Prostate gland (tissue), 2 donors: ENCODE data around the gene UBQLN1. TPM values are rescaled to one million over a fixed set of nuclear protein-coding genes. Genes with fewer than 3 reads are reported as not detected.

Experiments used
- DNase-seq: peaks from one replicate; pipeline ENCODE4 v3.0.0-alpha.2; 2019; ENCODE audit warnings: low spot score
- H3K27ac ChIP-seq, 2 donors: fragments of 200-600 bp; sonication (generic); 2 replicates each; pipeline ENCODE4 v1.5.1; 2017 to 2019
- H3K27me3 ChIP-seq: fragments of 200-600 bp; sonication (generic); replicated peaks from 2 replicates; pipeline ENCODE4 v1.5.1; 2019; ENCODE audit not compliant: insufficient read depth
- H3K36me3 ChIP-seq, 2 donors: fragments of 200-600 bp; sonication (generic); 1 replicate in 1 of 2; 2 replicates in 1 of 2; pipeline versions ENCODE4 v1.5.1 to v1.8.1; 2017 to 2019
- H3K4me1 ChIP-seq: fragments of 200-600 bp; sonication (generic); replicated peaks from 2 replicates; pipeline ENCODE4 v1.5.1; 2019
- H3K4me3 ChIP-seq, 2 donors: fragments of 200-600 bp; sonication (generic); 2 replicates each; pipeline ENCODE4 v1.5.1; 2017 to 2019
- H3K9me3 ChIP-seq: fragments of 200-600 bp; sonication (generic); 2 replicates; pipeline ENCODE4 v1.5.1; 2017
- POLR2A ChIP-seq: fragments of 450-650 bp; IDR thresholded peaks from one replicate; pipeline ENCODE4 v1.6.1; 2016; ENCODE audit warnings: antibody characterized with exemption, mild to moderate bottlenecking
- POLR2AphosphoS5 ChIP-seq: sonication (generic); formaldehyde crosslinking; IDR thresholded peaks from one replicate; pipeline ENCODE4 v1.6.1; 2017; ENCODE audit warnings: antibody characterized with exemption
- WGBS: methylation state at CpG from one replicate; pipeline ENCODE4 v1.1.5; 2018; 5-methylcytosine and 5-hydroxymethylcytosine counted together
- intact Hi-C: fragments of 100-400 bp; cut with DNase I; formaldehyde crosslinking; loops from one replicate; pipeline ENCODE4 v1.14.2; 2022
- total RNA-seq, 2 donors: library from RNA; depleted of rRNA; stranded (reverse); fragments of >200 nt; gene quantifications; one replicate each; pipeline ENCODE4 v1.1.0, GENCODE V29; 2016
- TF ChIP-seq, protein P1 (sequence below), 4 experiments: fragments of 200-600 bp in 2 of 4; fragments of 450-650 bp in 2 of 4; sonication (generic) in 2 of 4; IDR thresholded peaks; 1 replicate in 3 of 4; 2 replicates in 1 of 4; pipeline ENCODE4 v1.5.1; 2016 to 2019; ENCODE audit warnings: antibody characterized with exemption in 4 of 4, mild to moderate bottlenecking in 2 of 4, moderate library complexity in 2 of 4

The UBQLN1 gene
- total RNA-seq, 2 donors from 2014 or later: 106 to 155 TPM

DNA sequence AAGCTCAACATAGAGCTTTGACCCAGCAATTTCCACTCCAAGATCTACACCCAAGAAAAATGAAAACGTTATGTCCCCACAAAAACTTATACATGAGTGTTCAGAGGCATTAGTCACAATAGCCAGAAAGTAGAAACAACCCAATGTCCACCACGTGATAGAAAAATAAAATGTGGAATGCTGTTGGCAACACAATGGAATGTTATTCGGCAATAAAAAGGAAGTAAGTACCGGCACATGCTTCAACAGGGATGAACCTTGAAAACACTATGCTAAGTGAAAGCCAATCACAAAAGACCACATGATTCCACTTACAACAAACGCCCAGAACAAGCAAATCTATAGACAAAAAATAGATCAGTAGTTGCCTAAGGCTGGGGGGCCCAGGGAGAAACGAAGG is 6.0 kb downstream of the UBQLN1 start:
- intact Hi-C loops: no loop called here
- WGBS: 31% methylated on average over 6 of the region's 6 CpGs
- H3K36me3 ChIP-seq: no peaks in the 10 kb centered on the region
- no peaks in the 10 kb centered on the region for H3K9me3 ChIP-seq
- DNase-seq: no peak
- TF ChIP-seq, protein P1, sequence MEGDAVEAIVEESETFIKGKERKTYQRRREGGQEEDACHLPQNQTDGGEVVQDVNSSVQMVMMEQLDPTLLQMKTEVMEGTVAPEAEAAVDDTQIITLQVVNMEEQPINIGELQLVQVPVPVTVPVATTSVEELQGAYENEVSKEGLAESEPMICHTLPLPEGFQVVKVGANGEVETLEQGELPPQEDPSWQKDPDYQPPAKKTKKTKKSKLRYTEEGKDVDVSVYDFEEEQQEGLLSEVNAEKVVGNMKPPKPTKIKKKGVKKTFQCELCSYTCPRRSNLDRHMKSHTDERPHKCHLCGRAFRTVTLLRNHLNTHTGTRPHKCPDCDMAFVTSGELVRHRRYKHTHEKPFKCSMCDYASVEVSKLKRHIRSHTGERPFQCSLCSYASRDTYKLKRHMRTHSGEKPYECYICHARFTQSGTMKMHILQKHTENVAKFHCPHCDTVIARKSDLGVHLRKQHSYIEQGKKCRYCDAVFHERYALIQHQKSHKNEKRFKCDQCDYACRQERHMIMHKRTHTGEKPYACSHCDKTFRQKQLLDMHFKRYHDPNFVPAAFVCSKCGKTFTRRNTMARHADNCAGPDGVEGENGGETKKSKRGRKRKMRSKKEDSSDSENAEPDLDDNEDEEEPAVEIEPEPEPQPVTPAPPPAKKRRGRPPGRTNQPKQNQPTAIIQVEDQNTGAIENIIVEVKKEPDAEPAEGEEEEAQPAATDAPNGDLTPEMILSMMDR (IDR thresholded peaks at IDR 0.05): no peak
- TF ChIP-seq POLR2AphosphoS5 (peak; percentile 67), POLR2A (no peak)
- H3K27ac ChIP-seq: no peak overlapping the region
- no peaks in the 10 kb centered on the region for H3K27me3 ChIP-seq
- no peaks in the 10 kb centered on the region for H3K4me1 ChIP-seq
- H3K4me3 ChIP-seq: no peak overlapping the region

DNA sequence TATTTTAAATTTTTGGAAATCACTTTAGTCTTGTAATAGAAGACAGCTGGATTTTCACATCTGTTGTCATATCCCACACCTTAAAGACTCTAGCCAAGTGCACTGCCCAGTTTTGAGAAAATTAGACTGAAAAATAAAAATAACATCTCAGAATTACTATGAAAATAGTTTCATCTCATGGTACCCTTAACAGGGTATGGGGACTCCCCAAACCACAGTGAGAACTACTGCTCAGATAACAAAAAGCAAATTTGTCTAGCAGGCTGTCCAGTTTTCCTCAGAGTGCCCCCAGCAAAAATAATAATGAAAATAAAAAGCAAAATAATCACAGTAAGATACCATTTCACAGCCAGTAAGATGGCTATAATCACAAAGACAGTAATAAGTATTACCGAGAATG is 6.5 kb downstream of the UBQLN1 start:
- H3K27me3 ChIP-seq: no peaks in the 10 kb centered on the region
- intact Hi-C loops: no loop called here
- no peak for DNase-seq
- no peak overlapping the region for H3K4me3 ChIP-seq
- 95% methylated on average over 1 of the region's 1 CpG for WGBS
- H3K27ac ChIP-seq: no peak overlapping the region
- TF ChIP-seq, protein P1 (IDR thresholded peaks at IDR 0.05): no peak
- TF ChIP-seq POLR2AphosphoS5 (no peak), POLR2A (no peak)
- H3K36me3 ChIP-seq: no peaks in the 10 kb centered on the region
- H3K9me3 ChIP-seq: no peaks in the 10 kb centered on the region
- H3K4me1 ChIP-seq: no peaks in the 10 kb centered on the region

DNA sequence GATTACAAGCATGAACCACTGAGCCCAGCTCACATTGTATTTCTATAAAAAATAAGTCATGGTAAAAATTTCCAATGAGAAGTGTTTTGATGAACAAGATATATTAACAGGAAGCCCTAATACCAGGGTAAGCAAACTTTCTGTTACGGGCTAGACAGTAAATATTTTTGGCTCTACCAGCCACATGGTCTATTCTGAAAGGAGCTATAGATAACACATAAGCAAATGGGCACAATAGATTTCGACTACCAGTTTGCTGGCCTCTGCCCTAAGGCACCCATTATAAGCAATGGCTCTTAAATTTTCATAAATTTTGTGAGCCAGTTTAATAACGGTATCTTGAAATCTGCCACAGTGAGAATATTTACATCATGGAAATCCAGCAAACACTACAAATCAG is 8.1 kb downstream of the UBQLN1 start:
- WGBS: 83% methylated on average over 3 of the region's 3 CpGs
- no peaks in the 10 kb centered on the region for H3K36me3 ChIP-seq
- H3K4me1 ChIP-seq: no peaks in the 10 kb centered on the region
- H3K4me3 ChIP-seq: no peak overlapping the region
- TF ChIP-seq POLR2AphosphoS5 (no peak), POLR2A (no peak)
- TF ChIP-seq, protein P1 (IDR thresholded peaks at IDR 0.05): no peak
- no peak for DNase-seq
- H3K27ac ChIP-seq: no peak overlapping the region
- no peaks in the 10 kb centered on the region for H3K9me3 ChIP-seq
- intact Hi-C loops: no loop called here
- no peaks in the 10 kb centered on the region for H3K27me3 ChIP-seq

DNA sequence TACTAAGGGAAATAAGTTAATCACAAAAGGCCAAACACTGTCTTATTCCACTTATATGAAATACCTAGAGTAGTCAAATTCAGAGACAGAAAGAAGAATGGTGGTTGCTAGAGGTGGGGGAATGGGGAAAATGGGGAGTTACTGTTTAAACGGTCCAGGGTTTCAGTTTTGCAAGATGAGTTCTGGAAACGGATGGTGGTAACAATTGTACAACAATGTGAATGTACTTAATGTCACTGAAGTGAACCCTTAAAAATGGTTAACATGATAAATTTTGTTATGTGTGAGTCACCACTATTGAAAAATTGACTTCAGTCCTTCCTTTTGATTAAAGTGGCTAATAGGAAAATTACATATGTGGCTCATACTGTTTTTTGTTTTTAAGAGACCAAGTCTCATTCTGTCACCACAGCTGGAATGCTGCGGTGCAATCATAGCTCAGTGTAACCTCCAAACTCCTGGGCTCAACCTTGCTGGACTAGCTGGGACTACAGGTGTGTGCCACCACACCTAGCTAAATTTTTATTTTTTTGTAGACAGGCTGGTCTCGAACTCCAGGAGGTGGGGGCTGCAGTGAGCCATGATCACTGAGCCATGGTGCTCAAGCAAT is 8.7 kb downstream of the UBQLN1 start:
- DNase-seq: no peak
- WGBS: 67% methylated on average over 4 of the region's 4 CpGs
- H3K27ac ChIP-seq: no peak overlapping the region
- no peaks in the 10 kb centered on the region for H3K9me3 ChIP-seq
- no peaks in the 10 kb centered on the region for H3K27me3 ChIP-seq
- H3K4me1 ChIP-seq: no peaks in the 10 kb centered on the region
- intact Hi-C loops: no loop called here
- H3K36me3 ChIP-seq: no peaks in the 10 kb centered on the region
- TF ChIP-seq, protein P1 (IDR thresholded peaks at IDR 0.05): no peak
- TF ChIP-seq POLR2AphosphoS5: no peak
- no peak for TF ChIP-seq POLR2A
- H3K4me3 ChIP-seq: no peak overlapping the region

DNA sequence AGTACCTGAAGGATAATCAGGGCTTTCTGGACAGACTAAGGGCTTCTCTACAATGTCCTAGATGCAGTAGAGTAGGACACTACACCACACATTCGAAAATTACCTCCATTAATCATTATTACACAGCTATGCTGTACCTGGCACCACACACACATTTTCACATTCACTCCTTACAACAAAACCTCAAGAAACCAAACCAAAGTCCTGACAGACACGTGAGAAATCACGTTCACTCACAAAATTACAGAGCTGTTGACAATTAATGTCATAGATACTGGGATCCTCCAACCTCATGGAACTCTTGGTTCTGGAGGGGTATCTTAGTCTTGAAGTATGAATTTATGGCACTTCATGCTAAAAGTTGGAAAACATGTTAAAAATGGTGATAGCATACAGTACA is 16.3 kb downstream of the UBQLN1 start:
- intact Hi-C loops: no loop called here
- Histone ChIP-seq H3K4me1 (no peaks in the 10 kb centered on the region), H3K4me3 (no peak overlapping the region), H3K9me3 (no peaks in the 10 kb centered on the region), H3K27ac (no peak overlapping the region), H3K36me3 (no peaks in the 10 kb centered on the region), H3K27me3 (no peaks in the 10 kb centered on the region)
- no peak for TF ChIP-seq POLR2AphosphoS5
- no peak for TF ChIP-seq POLR2A
- TF ChIP-seq, protein P1 (IDR thresholded peaks at IDR 0.05): no peak
- 87% methylated on average over 3 of the region's 3 CpGs for WGBS
- DNase-seq: no peak
